HCT116 (cell line): Measurements from ENCODE around the gene ERCC4. TPM values are rescaled to one million over a fixed set of nuclear protein-coding genes. Genes with fewer than 3 reads are reported as not detected.

Source experiments
- ATAC-seq: fragments of 200-7000 bp; cut with Tn5 transposase; 2 replicates; pipeline ENCODE4 v1.9.1; 2020; ENCODE audit warnings: mild to moderate bottlenecking, moderate library complexity
- BruUV-seq: library from RNA; stranded (reverse); fragments of 400-500 nt; replicated peaks from 2 replicates; lab custom pipeline; 2021; lab: Mats Ljungman, UMichigan
- CTCF ChIA-PET: fragments of 300-600 bp; sonication (Branson Sonifier 250); formaldehyde crosslinking; loops from one replicate; lab custom pipeline; 2021; ENCODE audit warnings: antibody characterized with exemption; lab: Charles Lee
- POLR2A ChIA-PET: fragments of 300-600, 350-600 bp; sonication (Branson Sonifier 250); formaldehyde crosslinking; loops from one replicate; lab custom pipeline; 2021; ENCODE audit warnings: antibody characterized with exemption; lab: Charles Lee
- RAD21 ChIA-PET, 2 experiments: fragments of 300-600 bp; sonication (Branson Sonifier 250); formaldehyde crosslinking; loops; one replicate each; lab custom pipeline; 2023; ENCODE audit warnings: low total read pairs in 2 of 2; ENCODE audit not compliant: uncharacterized antibody in 2 of 2, unreplicated experiment in 2 of 2, low non-redundant PET in 1 of 2; lab: Charles Lee
- DNase-seq: peaks from one replicate; pipeline ENCODE4 v3.0.0-alpha.2; 2010; ENCODE audit warnings: low read depth, low spot score
- H2AFZ ChIP-seq: fragments of 200-600 bp; shearing (Covaris generic), sonication (generic); 2 replicates; pipeline ENCODE4 v1.6.1; 2017; ENCODE audit warnings: low read depth, mixed run types, mixed read lengths, antibody characterized with exemption, low read length; ENCODE audit not compliant: poor library complexity, severe bottlenecking
- H3K27ac ChIP-seq: 2 replicates; pipeline ENCODE4 v1.5.1; 2012; ENCODE audit warnings: low read depth, low read length
- H3K27me3 ChIP-seq: fragments of 200-600 bp; sonication (generic); 2 replicates; pipeline ENCODE4 v1.6.1; 2016; ENCODE audit warnings: mixed run types, low read length, mixed read lengths; ENCODE audit not compliant: insufficient read depth
- H3K36me3 ChIP-seq, 2 experiments: fragments of 200-500 bp in 1 of 2; fragments of 200-600 bp in 1 of 2; sonication (Bioruptor generic) in 1 of 2; sonication (generic) in 1 of 2; 2 replicates each; pipeline versions ENCODE4 v1.5.1 to v1.6.1; 2014 to 2016; ENCODE audit warnings: low read length in 2 of 2, inconsistent platforms in 1 of 2, mixed read lengths in 1 of 2, mixed run types in 1 of 2; ENCODE audit not compliant: insufficient read depth in 2 of 2, control insufficient read depth in 1 of 2
- H3K4me1 ChIP-seq, 2 experiments: fragments of 200-600 bp in 1 of 2; sonication (generic) in 1 of 2; 2 replicates each; pipeline versions ENCODE4 v1.5.1 to v1.6.1; 2012 to 2017; ENCODE audit warnings: low read length in 2 of 2, inconsistent platforms in 1 of 2, mild to moderate bottlenecking in 1 of 2, mixed read lengths in 1 of 2, mixed run types in 1 of 2, moderate library complexity in 1 of 2; ENCODE audit not compliant: insufficient read depth in 2 of 2, control insufficient read depth in 1 of 2
- H3K4me2 ChIP-seq: fragments of 200-600 bp; sonication (generic); 2 replicates; pipeline ENCODE4 v1.6.1; 2017; ENCODE audit warnings: mixed run types, low read length, mixed read lengths
- H3K4me3 ChIP-seq, 2 experiments: fragments of 200-600 bp in 1 of 2; sonication (generic) in 1 of 2; replicated peaks in 1 of 2; 2 replicates each; pipeline ENCODE4 v1.5.1; 2011 to 2016; ENCODE audit warnings: low read length in 2 of 2, control low read depth in 1 of 2, low read depth in 1 of 2, mild to moderate bottlenecking in 1 of 2, mixed read lengths in 1 of 2, mixed run types in 1 of 2
- H3K79me2 ChIP-seq: fragments of 200-600 bp; sonication (generic); 2 replicates; pipeline ENCODE4 v1.6.1; 2017; ENCODE audit warnings: mild to moderate bottlenecking, mixed run types, low read length, moderate library complexity, mixed read lengths; ENCODE audit not compliant: insufficient read depth
- H3K9ac ChIP-seq: fragments of 200-600 bp; sonication (generic); 2 replicates; pipeline ENCODE4 v1.6.1; 2016; ENCODE audit warnings: low read length, mixed read lengths
- H3K9me2 ChIP-seq: fragments of 200-600 bp; sonication (generic), shearing (Covaris generic); 2 replicates; pipeline ENCODE4 v1.6.1; 2017; ENCODE audit warnings: mixed run types, mild to moderate bottlenecking, moderate library complexity; ENCODE audit not compliant: insufficient read depth
- H3K9me3 ChIP-seq, 2 experiments: fragments of 200-500 bp in 1 of 2; fragments of 200-600 bp in 1 of 2; sonication (Bioruptor generic) in 1 of 2; sonication (generic) in 1 of 2; 2 replicates each; pipeline ENCODE4 v1.6.1; 2014 to 2017; ENCODE audit warnings: low read length in 2 of 2, mixed read lengths in 2 of 2, inconsistent platforms in 1 of 2, low read depth in 1 of 2, mild to moderate bottlenecking in 1 of 2, mixed run types in 1 of 2, moderate library complexity in 1 of 2; ENCODE audit not compliant: control insufficient read depth in 1 of 2, insufficient read depth in 1 of 2
- H4K20me1 ChIP-seq: fragments of 200-600 bp; sonication (generic), shearing (Covaris generic); 2 replicates; pipeline ENCODE4 v1.6.1; 2017; ENCODE audit warnings: mixed run types, mild to moderate bottlenecking, moderate library complexity; ENCODE audit not compliant: insufficient read depth
- ATF3 ChIP-seq: IDR thresholded peaks from 2 replicates; pipeline ENCODE4 v1.6.1; 2012
- CBX3 ChIP-seq: IDR thresholded peaks from 2 replicates; pipeline ENCODE4 v1.6.1; 2012; ENCODE audit warnings: low read depth
- CEBPB ChIP-seq: IDR thresholded peaks from 2 replicates; pipeline ENCODE4 v1.6.1; 2012; ENCODE audit warnings: low read depth
- CTCF ChIP-seq, 3 experiments: fragments of 200-600 bp in 1 of 3; sonication (generic) in 1 of 3; IDR thresholded peaks in 2 of 3; conservative IDR thresholded peaks in 1 of 3; 2 replicates each; pipeline ENCODE4 v1.5.1; 2012 to 2017; ENCODE audit warnings: low read depth in 2 of 3, low read length in 2 of 3, antibody characterized with exemption in 1 of 3, borderline replicate concordance in 1 of 3, control low read depth in 1 of 3, mild to moderate bottlenecking in 1 of 3, mixed read lengths in 1 of 3, mixed run types in 1 of 3, moderate library complexity in 1 of 3; ENCODE audit not compliant: insufficient read depth in 1 of 3
- EGR1 ChIP-seq: IDR thresholded peaks from 2 replicates; pipeline ENCODE4 v1.6.1; 2012; ENCODE audit warnings: low read depth
- EZH2 ChIP-seq: fragments of 200-600 bp; sonication (generic); IDR thresholded peaks from 2 replicates; pipeline ENCODE4 v1.6.1; 2017; ENCODE audit warnings: antibody characterized with exemption, mixed run types
- EZH2phosphoT487 ChIP-seq: fragments of 200-600 bp; IDR thresholded peaks from 2 replicates; pipeline ENCODE4 v1.6.1; 2018; ENCODE audit warnings: antibody characterized with exemption, borderline replicate concordance
- FOSL1 ChIP-seq: IDR thresholded peaks from 2 replicates; pipeline ENCODE4 v1.6.1; 2012; ENCODE audit warnings: low read depth
- JUND ChIP-seq: IDR thresholded peaks from 2 replicates; pipeline ENCODE4 v1.6.1; 2012
- MAX ChIP-seq: IDR thresholded peaks from 2 replicates; pipeline ENCODE4 v1.6.1; 2012
- POLR2A ChIP-seq: IDR thresholded peaks from 2 replicates; pipeline ENCODE4 v1.7.0; 2011; ENCODE audit warnings: borderline replicate concordance; ENCODE audit not compliant: insufficient read depth, insufficient read length; ENCODE audit errors: extremely low read depth
- POLR2AphosphoS5 ChIP-seq: IDR thresholded peaks from 2 replicates; pipeline ENCODE4 v1.6.1; 2011; ENCODE audit warnings: mild to moderate bottlenecking, low read depth, low read length, moderate library complexity
- RAD21 ChIP-seq: IDR thresholded peaks from 2 replicates; pipeline ENCODE4 v1.6.1; 2012; ENCODE audit warnings: low read depth, mild to moderate bottlenecking
- REST ChIP-seq: IDR thresholded peaks from 2 replicates; pipeline ENCODE4 v1.6.1; 2012; ENCODE audit warnings: low read depth
- SP1 ChIP-seq: IDR thresholded peaks from 2 replicates; pipeline ENCODE4 v1.6.1; 2012; ENCODE audit warnings: low read depth
- TCF7L2 ChIP-seq: IDR thresholded peaks from 2 replicates; pipeline ENCODE4 v1.7.0; 2011; ENCODE audit warnings: borderline replicate concordance, inconsistent platforms; ENCODE audit not compliant: insufficient read depth, insufficient read length; ENCODE audit errors: extremely low read depth
- ZBTB33 ChIP-seq: IDR thresholded peaks from 2 replicates; pipeline ENCODE4 v1.6.1; 2011; ENCODE audit warnings: mild to moderate bottlenecking, low read length, moderate library complexity; ENCODE audit not compliant: insufficient replicate concordance; ENCODE audit errors: extremely low read depth
- ZFX ChIP-seq: fragments of 450-650 bp; IDR thresholded peaks from 2 replicates; pipeline ENCODE4 v1.6.1; 2017
- ZNF274 ChIP-seq: fragments of 200-500 bp; sonication (Bioruptor generic); IDR thresholded peaks from 2 replicates; pipeline ENCODE4 v1.6.1; 2014; ENCODE audit warnings: mild to moderate bottlenecking, low read depth, low read length, inconsistent platforms
- intact Hi-C: fragments of 100-400 bp; cut with micrococcal nuclease; formaldehyde crosslinking; loops from 2 replicates; pipeline ENCODE4 v1.10.0; 2022
- total RNA-seq: library from RNA; stranded (reverse); gene quantifications from one replicate; pipeline ENCODE4 v1.2.1, GENCODE V29; 2021; ENCODE audit not compliant: unreplicated experiment

ERCC4 gene
- total RNA-seq, 1 experiment from 2014 or later = 10.4 TPM

- ChIA-PET RAD21 (no interaction called here), POLR2A (no interaction called here), CTCF (no interaction called here)
- no peaks in the 10 kb centered on the region for H4K20me1 ChIP-seq
- H3K4me2 ChIP-seq = no peak overlapping the region
- TF ChIP-seq MAX (no peak), CEBPB (no peak), ZFX (no peak), FOSL1 (no peak), RAD21 (no peak), POLR2A (no peak), CTCF (IDR thresholded peaks at IDR 0.05 in 2 of 3, conservative IDR thresholded peaks at IDR 0.05 in 1 of 3; ENCODE audit: borderline replicate concordance in 1 of 3, insufficient read depth in 1 of 3, low read depth in 2 of 3, low read length in 2 of 3) (no peak), TCF7L2 (no peak), EZH2phosphoT487 (no peak), ZBTB33 (no peak), ZNF274 (no peak), EGR1 (no peak), JUND (no peak), CBX3 (no peak), ATF3 (no peak), SP1 (no peak), EZH2 (no peak), REST (no peak), POLR2AphosphoS5 (no peak)
- no peaks in the 10 kb centered on the region for H3K36me3 ChIP-seq
- H3K27ac ChIP-seq = no peak overlapping the region
- DNase-seq (no peak), ATAC-seq (no peak)
- no TSS peak for BruUV-seq
- H3K9me2 ChIP-seq = no peaks in the 10 kb centered on the region
- no peaks in the 10 kb centered on the region for H3K27me3 ChIP-seq
- intact Hi-C loops = no loop called here
- H3K4me3 ChIP-seq = no peak overlapping the region
- H3K9ac ChIP-seq = no peak overlapping the region
- peaks cover 2 to 4% of the 10 kb centered on the region in 2 experiments; a peak in 3 of 4 replicates for H3K4me1 ChIP-seq
- 0 out of 4 replicates have a peak, but pooled peaks cover 0 to 4% of the 10 kb centered on the region in 2 experiments for H3K9me3 ChIP-seq
- no peaks in the 10 kb centered on the region for H3K79me2 ChIP-seq
- no peak overlapping the region for H2AFZ ChIP-seq
These were observed 4.8 kb upstream of the ERCC4 start for GRCh38 chr16:13915033-13915635.
